ENCODE data around the gene AQP12A. TPM values are rescaled to one million over a fixed set of nuclear protein-coding genes. Genes with fewer than 3 reads are reported as not detected.

AQP12A gene
- total and polyA plus RNA-seq, 10 of the 15 experiments (the other 5 are each of a cell fraction or from before 2014, with no cell fraction given): not detected

DNA sequence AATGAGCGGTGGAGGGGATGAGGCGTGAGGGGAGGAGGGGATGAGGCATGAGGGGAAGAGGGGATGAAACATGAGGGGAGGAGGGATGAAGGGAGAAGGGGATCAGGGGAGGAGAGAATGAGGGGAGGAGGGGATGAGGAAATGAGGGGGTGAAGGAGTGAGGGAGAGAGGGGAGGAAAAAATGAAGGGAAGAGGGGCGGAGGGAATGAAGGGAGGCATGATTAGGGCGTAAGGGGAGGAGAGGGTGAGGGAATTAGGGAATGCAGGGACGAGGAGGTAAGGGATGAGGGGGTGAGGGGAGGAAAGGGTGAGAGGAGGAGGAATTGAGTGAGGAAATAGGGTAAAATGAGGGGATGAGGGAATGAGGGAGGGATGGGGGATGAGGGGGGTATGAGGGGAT, 40.5 kb downstream of the AQP12A start:
- no peak overlapping the region for H2AFZ ChIP-seq (ENCODE audit: control insufficient read depth, low read depth, low read length)
- no peak overlapping the region for H3K27ac ChIP-seq (ENCODE audit: control insufficient read depth, insufficient read depth)
- H3K27me3 ChIP-seq (replicated peaks in 1 of 2; ENCODE audit: control insufficient read depth in 2 of 2, insufficient read depth in 2 of 2, low read length in 1 of 2): peaks cover 0 to 1% of the 10 kb centered on the region in 2 experiments; a peak in 2 of 4 replicates
- H3K9ac ChIP-seq (ENCODE audit: control insufficient read depth, insufficient read depth, low read length): no peak overlapping the region
- ChIA-PET RAD21 (ENCODE audit: unreplicated experiment) (no interaction called here), POLR2A (no interaction called here), SMC1A (ENCODE audit: uncharacterized antibody, unreplicated experiment) (no interaction called here), CTCF (interaction anchor here (1.2 kb wide), 1 partner anchor 219 kb away, joined by 5 read pairs; no protein-coding TSS in a partner anchor)
- 11% methylated on average over 3 of the region's 5 CpGs for WGBS (ENCODE audit: insufficient coverage, insufficient replicate concordance, low lambda C conversion rate, missing lambda C conversion rate)
- DNase-seq (ENCODE audit: low read depth, low spot score) (no peak), FAIRE-seq (no peak), ATAC-seq (no peak)
- BruUV-seq (replicated peaks): no TSS peak
- H4K20me1 ChIP-seq (ENCODE audit: control insufficient read depth, insufficient read depth): no peaks in the 10 kb centered on the region
- no peak overlapping the region for H3K4me2 ChIP-seq (ENCODE audit: control insufficient read depth, insufficient read depth)
- H3K4me1 ChIP-seq (ENCODE audit: control insufficient read depth, insufficient read depth, low read length): no peaks in the 10 kb centered on the region
- H3K9me3 ChIP-seq (replicated peaks; ENCODE audit: control insufficient read depth, insufficient read depth, low read length): no peaks in the 10 kb centered on the region
- in situ Hi-C loops (cut with MboI): no loop called here
- H3K36me3 ChIP-seq (ENCODE audit: control insufficient read depth in 2 of 2, insufficient read depth in 2 of 2, low read length in 1 of 2): no peaks in the 10 kb centered on the region
- H3K4me3 ChIP-seq: no peak overlapping the region
- no peaks in the 10 kb centered on the region for H3K79me2 ChIP-seq (ENCODE audit: control insufficient read depth, insufficient read depth, low read length)
- intact Hi-C loops (cut with micrococcal nuclease; ENCODE audit: unreplicated experiment): loop anchor here (10.0 kb wide), 1 partner anchor 217 kb away; no protein-coding TSS in a partner anchor
- TF ChIP-seq RAD51 (IDR thresholded peaks at IDR 0.05): no peak
- TF ChIP-seq, protein P1, sequence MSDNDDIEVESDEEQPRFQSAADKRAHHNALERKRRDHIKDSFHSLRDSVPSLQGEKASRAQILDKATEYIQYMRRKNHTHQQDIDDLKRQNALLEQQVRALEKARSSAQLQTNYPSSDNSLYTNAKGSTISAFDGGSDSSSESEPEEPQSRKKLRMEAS (IDR thresholded peaks at IDR 0.05; ENCODE audit: low read depth, low read length): no peak
- TF ChIP-seq SUPT20H (IDR thresholded peaks at IDR 0.05; ENCODE audit: borderline replicate concordance, control insufficient read depth, low read depth, low read length): no peak
- TF ChIP-seq, protein P2, sequence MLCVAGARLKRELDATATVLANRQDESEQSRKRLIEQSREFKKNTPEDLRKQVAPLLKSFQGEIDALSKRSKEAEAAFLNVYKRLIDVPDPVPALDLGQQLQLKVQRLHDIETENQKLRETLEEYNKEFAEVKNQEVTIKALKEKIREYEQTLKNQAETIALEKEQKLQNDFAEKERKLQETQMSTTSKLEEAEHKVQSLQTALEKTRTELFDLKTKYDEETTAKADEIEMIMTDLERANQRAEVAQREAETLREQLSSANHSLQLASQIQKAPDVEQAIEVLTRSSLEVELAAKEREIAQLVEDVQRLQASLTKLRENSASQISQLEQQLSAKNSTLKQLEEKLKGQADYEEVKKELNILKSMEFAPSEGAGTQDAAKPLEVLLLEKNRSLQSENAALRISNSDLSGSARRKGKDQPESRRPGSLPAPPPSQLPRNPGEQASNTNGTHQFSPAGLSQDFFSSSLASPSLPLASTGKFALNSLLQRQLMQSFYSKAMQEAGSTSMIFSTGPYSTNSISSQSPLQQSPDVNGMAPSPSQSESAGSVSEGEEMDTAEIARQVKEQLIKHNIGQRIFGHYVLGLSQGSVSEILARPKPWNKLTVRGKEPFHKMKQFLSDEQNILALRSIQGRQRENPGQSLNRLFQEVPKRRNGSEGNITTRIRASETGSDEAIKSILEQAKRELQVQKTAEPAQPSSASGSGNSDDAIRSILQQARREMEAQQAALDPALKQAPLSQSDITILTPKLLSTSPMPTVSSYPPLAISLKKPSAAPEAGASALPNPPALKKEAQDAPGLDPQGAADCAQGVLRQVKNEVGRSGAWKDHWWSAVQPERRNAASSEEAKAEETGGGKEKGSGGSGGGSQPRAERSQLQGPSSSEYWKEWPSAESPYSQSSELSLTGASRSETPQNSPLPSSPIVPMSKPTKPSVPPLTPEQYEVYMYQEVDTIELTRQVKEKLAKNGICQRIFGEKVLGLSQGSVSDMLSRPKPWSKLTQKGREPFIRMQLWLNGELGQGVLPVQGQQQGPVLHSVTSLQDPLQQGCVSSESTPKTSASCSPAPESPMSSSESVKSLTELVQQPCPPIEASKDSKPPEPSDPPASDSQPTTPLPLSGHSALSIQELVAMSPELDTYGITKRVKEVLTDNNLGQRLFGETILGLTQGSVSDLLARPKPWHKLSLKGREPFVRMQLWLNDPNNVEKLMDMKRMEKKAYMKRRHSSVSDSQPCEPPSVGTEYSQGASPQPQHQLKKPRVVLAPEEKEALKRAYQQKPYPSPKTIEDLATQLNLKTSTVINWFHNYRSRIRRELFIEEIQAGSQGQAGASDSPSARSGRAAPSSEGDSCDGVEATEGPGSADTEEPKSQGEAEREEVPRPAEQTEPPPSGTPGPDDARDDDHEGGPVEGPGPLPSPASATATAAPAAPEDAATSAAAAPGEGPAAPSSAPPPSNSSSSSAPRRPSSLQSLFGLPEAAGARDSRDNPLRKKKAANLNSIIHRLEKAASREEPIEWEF (IDR thresholded peaks at IDR 0.05; ENCODE audit: insufficient replicate concordance, low read depth, low read length): no peak
- TF ChIP-seq SREBF2 (IDR thresholded peaks at IDR 0.05; ENCODE audit: low read length): no peak
- TF ChIP-seq, protein P3, sequence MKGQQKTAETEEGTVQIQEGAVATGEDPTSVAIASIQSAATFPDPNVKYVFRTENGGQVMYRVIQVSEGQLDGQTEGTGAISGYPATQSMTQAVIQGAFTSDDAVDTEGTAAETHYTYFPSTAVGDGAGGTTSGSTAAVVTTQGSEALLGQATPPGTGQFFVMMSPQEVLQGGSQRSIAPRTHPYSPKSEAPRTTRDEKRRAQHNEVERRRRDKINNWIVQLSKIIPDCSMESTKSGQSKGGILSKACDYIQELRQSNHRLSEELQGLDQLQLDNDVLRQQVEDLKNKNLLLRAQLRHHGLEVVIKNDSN (IDR thresholded peaks at IDR 0.05; ENCODE audit: borderline replicate concordance, extremely low read length, insufficient read depth, low read depth, low read length): no peak
- TF ChIP-seq, protein P4, sequence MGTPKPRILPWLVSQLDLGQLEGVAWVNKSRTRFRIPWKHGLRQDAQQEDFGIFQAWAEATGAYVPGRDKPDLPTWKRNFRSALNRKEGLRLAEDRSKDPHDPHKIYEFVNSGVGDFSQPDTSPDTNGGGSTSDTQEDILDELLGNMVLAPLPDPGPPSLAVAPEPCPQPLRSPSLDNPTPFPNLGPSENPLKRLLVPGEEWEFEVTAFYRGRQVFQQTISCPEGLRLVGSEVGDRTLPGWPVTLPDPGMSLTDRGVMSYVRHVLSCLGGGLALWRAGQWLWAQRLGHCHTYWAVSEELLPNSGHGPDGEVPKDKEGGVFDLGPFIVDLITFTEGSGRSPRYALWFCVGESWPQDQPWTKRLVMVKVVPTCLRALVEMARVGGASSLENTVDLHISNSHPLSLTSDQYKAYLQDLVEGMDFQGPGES (IDR thresholded peaks at IDR 0.05): no peak
- no peak for TF ChIP-seq ZNF207 (IDR thresholded peaks at IDR 0.05; ENCODE audit: borderline replicate concordance)
- TF ChIP-seq GABPA (IDR thresholded peaks at IDR 0.05; ENCODE audit: low read depth): no peak
- TF ChIP-seq, protein P5, sequence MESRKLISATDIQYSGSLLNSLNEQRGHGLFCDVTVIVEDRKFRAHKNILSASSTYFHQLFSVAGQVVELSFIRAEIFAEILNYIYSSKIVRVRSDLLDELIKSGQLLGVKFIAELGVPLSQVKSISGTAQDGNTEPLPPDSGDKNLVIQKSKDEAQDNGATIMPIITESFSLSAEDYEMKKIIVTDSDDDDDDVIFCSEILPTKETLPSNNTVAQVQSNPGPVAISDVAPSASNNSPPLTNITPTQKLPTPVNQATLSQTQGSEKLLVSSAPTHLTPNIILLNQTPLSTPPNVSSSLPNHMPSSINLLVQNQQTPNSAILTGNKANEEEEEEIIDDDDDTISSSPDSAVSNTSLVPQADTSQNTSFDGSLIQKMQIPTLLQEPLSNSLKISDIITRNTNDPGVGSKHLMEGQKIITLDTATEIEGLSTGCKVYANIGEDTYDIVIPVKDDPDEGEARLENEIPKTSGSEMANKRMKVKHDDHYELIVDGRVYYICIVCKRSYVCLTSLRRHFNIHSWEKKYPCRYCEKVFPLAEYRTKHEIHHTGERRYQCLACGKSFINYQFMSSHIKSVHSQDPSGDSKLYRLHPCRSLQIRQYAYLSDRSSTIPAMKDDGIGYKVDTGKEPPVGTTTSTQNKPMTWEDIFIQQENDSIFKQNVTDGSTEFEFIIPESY (IDR thresholded peaks at IDR 0.05): no peak
- no peak for TF ChIP-seq RAD21 (IDR thresholded peaks at IDR 0.05; ENCODE audit: insufficient read depth, low read depth, low read length)
- TF ChIP-seq NR2F1 (conservative IDR thresholded peaks at IDR 0.05): no peak
- TF ChIP-seq, protein P6, sequence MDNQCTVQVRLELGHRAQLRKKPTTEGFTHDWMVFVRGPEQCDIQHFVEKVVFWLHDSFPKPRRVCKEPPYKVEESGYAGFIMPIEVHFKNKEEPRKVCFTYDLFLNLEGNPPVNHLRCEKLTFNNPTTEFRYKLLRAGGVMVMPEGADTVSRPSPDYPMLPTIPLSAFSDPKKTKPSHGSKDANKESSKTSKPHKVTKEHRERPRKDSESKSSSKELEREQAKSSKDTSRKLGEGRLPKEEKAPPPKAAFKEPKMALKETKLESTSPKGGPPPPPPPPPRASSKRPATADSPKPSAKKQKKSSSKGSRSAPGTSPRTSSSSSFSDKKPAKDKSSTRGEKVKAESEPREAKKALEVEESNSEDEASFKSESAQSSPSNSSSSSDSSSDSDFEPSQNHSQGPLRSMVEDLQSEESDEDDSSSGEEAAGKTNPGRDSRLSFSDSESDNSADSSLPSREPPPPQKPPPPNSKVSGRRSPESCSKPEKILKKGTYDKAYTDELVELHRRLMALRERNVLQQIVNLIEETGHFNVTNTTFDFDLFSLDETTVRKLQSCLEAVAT (IDR thresholded peaks at IDR 0.05): no peak
